ENCODE results near the gene LRRC8B.

GRCh38 chr1:89576013-89576412, 51.4 kb downstream of the LRRC8B start:
- TF ChIP-seq MTF2 (CRISPR knock-in tag; IDR thresholded peaks at IDR 0.05; ENCODE audit: borderline replicate concordance) (no peak), ZBTB46 (CRISPR knock-in tag; IDR thresholded peaks at IDR 0.05; ENCODE audit: borderline replicate concordance) (no peak), NBN (conservative IDR thresholded peaks at IDR 0.05) (no peak), NCOA1 (CRISPR knock-in tag; IDR thresholded peaks at IDR 0.05) (no peak), TAF1 (CRISPR knock-in tag; IDR thresholded peaks at IDR 0.05) (no peak), THAP7 (CRISPR knock-in tag; IDR thresholded peaks at IDR 0.05) (no peak), ARNTL (CRISPR knock-in tag; IDR thresholded peaks at IDR 0.05) (no peak), ZNF878 (CRISPR knock-in tag; IDR thresholded peaks at IDR 0.05) (no peak), ZNF709 (CRISPR knock-in tag; IDR thresholded peaks at IDR 0.05) (no peak)
